GM12873 (cell line): ENCODE measurements around the gene FBN1.

Experiments
- CTCF ChIP-seq: IDR thresholded peaks from 2 replicates; pipeline ENCODE4 v1.5.1; 2012; ENCODE audit warnings: low read depth, mild to moderate bottlenecking, moderate library complexity, low read length, control low read depth; ENCODE audit not compliant: insufficient read depth; ENCODE audit errors: missing control alignments

The FBN1 gene

GRCh38 chr15:48422401-48422800, 223.1 kb downstream of the FBN1 start:
- TF ChIP-seq CTCF = no peak

- TF ChIP-seq CTCF = no peak
Observed at GRCh38 chr15:48421362-48421761, 224.1 kb downstream of the FBN1 start.

- TF ChIP-seq CTCF = no peak
Observed at GRCh38 chr15:48419896-48420295, 225.6 kb downstream of the FBN1 start.

- no peak for TF ChIP-seq CTCF
Observed at GRCh38 chr15:48418343-48418742, 227.2 kb downstream of the FBN1 start.

- TF ChIP-seq CTCF = no peak
Observed at GRCh38 chr15:48416301-48416700, 229.2 kb downstream of the FBN1 start.

GRCh38 chr15:48415036-48415886, 230.2 kb downstream of the FBN1 start:
- TF ChIP-seq CTCF = no peak

GRCh38 chr15:48414015-48414414, 231.5 kb downstream of the FBN1 start:
- TF ChIP-seq CTCF = no peak
